SJSA1 (cell line): ENCODE results near the gene LNP1. TPM values are rescaled to one million over a fixed set of nuclear protein-coding genes. Genes with fewer than 3 reads are reported as not detected.
"Not testable (repeated sequence)": the region's sequence is repeated elsewhere in the genome, so short reads cannot be mapped to it uniquely, and the experiment has no call there.

ENCODE experiments used
- DNase-seq, 2 experiments: peaks; one replicate each; pipeline ENCODE4 v3.0.0-alpha.2; 2015 to 2020; ENCODE audit warnings: low spot score in 2 of 2, low read depth in 1 of 2
- H3K27ac ChIP-seq: fragments of 250-450 bp; sonication (Bioruptor Pico); 2 replicates; pipeline ENCODE4 v1.5.1; 2020; ENCODE audit warnings: mild to moderate bottlenecking, moderate library complexity
- H3K27me3 ChIP-seq: fragments of 250-450 bp; sonication (Bioruptor Pico); replicated peaks from 2 replicates; pipeline ENCODE4 v1.5.1; 2020; ENCODE audit warnings: mild to moderate bottlenecking, moderate library complexity
- H3K36me3 ChIP-seq: fragments of 250-450 bp; sonication (Bioruptor Pico); 2 replicates; pipeline ENCODE4 v1.5.1; 2020; ENCODE audit warnings: mild to moderate bottlenecking
- H3K4me1 ChIP-seq: fragments of 250-450 bp; sonication (Bioruptor Pico); replicated peaks from 2 replicates; pipeline ENCODE4 v1.6.1; 2021; ENCODE audit warnings: mild to moderate bottlenecking
- H3K4me3 ChIP-seq: fragments of 250-450 bp; sonication (Bioruptor Pico); 2 replicates; pipeline ENCODE4 v1.5.1; 2020; ENCODE audit warnings: mild to moderate bottlenecking
- H3K9me3 ChIP-seq: fragments of 250-450 bp; sonication (Bioruptor Pico); replicated peaks from 2 replicates; pipeline ENCODE4 v1.5.1; 2020; ENCODE audit warnings: mild to moderate bottlenecking
- total RNA-seq: library from RNA; depleted of rRNA; stranded (reverse); fragments of >200 nt; shearing (Covaris generic); gene quantifications from 2 replicates; pipeline ENCODE4 v1.2.3, GENCODE V29; 2014; rRNA removed

Gene LNP1
- 1.6 and 4.1 TPM in 2 replicates for total RNA-seq

GRCh38 chr3:100400780-100401673 is at the start of gene LNP1, which contains the start of gene TOMM70:
Gene LNP1, plus strand, starts transcription at chr3:100401539. Its CDS starts 28,191 bp downstream, at chr3:100429730.
Gene TOMM70, minus strand, starts transcription at chr3:100401089. Its CDS starts 140 bp downstream, at chr3:100400949.
- peak; percentile 97 for DNase-seq
- peak within 1 kb of the TSS; percentile 86 for H3K27ac ChIP-seq
- H3K4me1 ChIP-seq = peaks cover 12% of the 10 kb centered on the region; the same call in 1 of the 2 replicates
- H3K4me3 ChIP-seq = peak within 1 kb of the TSS; percentile 73
- H3K9me3 ChIP-seq = no peaks in the 10 kb centered on the region
- no peaks in the 10 kb centered on the region for H3K27me3 ChIP-seq
- peaks cover 5% of the 10 kb centered on the region; the same call in 1 of the 2 replicates for H3K36me3 ChIP-seq

DNA sequence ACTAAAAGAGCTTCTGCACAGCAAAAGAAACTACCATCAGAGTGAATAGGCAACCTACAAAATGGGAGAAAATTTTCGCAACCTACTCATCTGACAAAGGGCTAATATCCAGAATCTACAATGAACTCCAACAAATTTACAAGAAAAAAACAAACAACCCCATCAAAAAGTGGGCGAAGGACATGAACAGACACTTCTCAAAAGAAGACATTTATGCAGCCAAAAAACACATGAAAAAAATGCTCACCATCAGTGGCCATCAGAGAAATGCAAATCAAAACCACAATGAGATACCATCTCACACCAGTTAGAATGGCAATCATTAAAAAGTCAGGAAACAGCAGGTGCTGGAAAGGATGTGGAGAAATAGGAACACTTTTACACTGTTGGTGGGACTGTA is 49.6 kb upstream of the LNP1 start:
- peaks cover 56% of the 10 kb centered on the region for H3K36me3 ChIP-seq
- not testable (repeated sequence) for H3K27ac ChIP-seq, DNase-seq, H3K4me3 ChIP-seq, H3K9me3 ChIP-seq, H3K27me3 ChIP-seq, H3K4me1 ChIP-seq

GRCh38 chr3:100352296-100353231 is 48.8 kb upstream of the LNP1 start:
- DNase-seq = no peak

DNA sequence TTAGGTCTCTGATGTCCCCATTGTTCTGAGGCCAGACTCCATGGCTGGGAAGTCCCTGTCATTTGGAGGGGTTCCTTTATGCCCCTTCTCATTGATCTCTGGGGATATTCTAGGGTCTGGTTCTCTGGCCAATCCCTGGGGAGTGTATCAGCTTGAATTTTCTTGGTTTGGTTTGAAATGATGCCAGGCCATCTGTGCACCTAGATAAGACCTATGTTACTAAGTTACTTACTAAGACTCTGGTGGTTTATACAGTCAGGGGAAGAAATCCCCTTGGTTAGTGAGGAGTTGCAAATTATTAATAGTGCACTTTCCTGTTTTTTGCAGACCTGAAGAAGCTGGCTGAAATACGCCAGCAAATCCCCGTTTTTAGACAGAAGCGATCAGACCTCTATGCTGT is 46.5 kb upstream of the LNP1 start:
- peaks cover 43% of the 10 kb centered on the region for H3K36me3 ChIP-seq
- no peak overlapping the region for H3K27ac ChIP-seq
- DNase-seq = no peak
- no peaks in the 10 kb centered on the region for H3K9me3 ChIP-seq
- no peaks in the 10 kb centered on the region for H3K27me3 ChIP-seq
- no peaks in the 10 kb centered on the region for H3K4me1 ChIP-seq
- no peak overlapping the region for H3K4me3 ChIP-seq

More at GRCh38 chr3:100352296-100353231, 48.8 kb upstream of the LNP1 start:
- H3K4me3 ChIP-seq = no peak overlapping the region
- peaks cover 56% of the 10 kb centered on the region for H3K36me3 ChIP-seq
- no peaks in the 10 kb centered on the region for H3K27me3 ChIP-seq
- no peaks in the 10 kb centered on the region for H3K9me3 ChIP-seq
- no peaks in the 10 kb centered on the region for H3K4me1 ChIP-seq
- H3K27ac ChIP-seq = no peak overlapping the region

- no peaks in the 10 kb centered on the region for H3K4me1 ChIP-seq
- no peak overlapping the region for H3K27ac ChIP-seq
- no peaks in the 10 kb centered on the region for H3K9me3 ChIP-seq
- no peaks in the 10 kb centered on the region for H3K27me3 ChIP-seq
- no peak for DNase-seq
- no peak overlapping the region for H3K4me3 ChIP-seq
- peaks cover 40% of the 10 kb centered on the region for H3K36me3 ChIP-seq
Measured at GRCh38 chr3:100358413-100358812, 42.9 kb upstream of the LNP1 start.

DNA sequence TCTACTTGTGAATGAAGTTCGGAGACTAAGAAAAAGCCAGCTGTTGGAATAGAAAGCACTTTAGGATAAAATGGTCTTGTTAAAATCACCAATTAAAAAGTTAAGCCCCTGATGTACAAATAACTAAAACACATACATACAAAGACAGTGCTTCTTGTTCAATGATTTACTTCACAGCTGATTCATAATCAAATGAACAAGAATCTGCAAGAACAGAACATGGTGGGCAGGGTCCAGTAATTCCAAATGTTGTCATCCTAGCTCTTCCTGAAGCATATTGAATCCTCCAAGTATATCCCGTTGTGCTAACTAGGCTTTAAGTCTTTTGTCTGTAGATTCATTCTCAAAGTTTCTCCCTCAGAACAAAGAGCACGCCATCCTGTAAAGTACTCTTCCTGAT is 42.3 kb upstream of the LNP1 start:
- no peak overlapping the region for H3K4me3 ChIP-seq
- H3K27me3 ChIP-seq = no peaks in the 10 kb centered on the region
- DNase-seq = no peak
- no peaks in the 10 kb centered on the region for H3K4me1 ChIP-seq
- H3K27ac ChIP-seq = no peak overlapping the region
- no peaks in the 10 kb centered on the region for H3K9me3 ChIP-seq
- peaks cover 40% of the 10 kb centered on the region for H3K36me3 ChIP-seq

GRCh38 chr3:100360757-100361496 is 40.4 kb upstream of the LNP1 start:
- no peak for DNase-seq
- Histone ChIP-seq H3K27ac (no peak overlapping the region), H3K27me3 (no peaks in the 10 kb centered on the region), H3K4me1 (no peaks in the 10 kb centered on the region), H3K36me3 (peaks cover 49% of the 10 kb centered on the region), H3K9me3 (no peaks in the 10 kb centered on the region), H3K4me3 (no peak overlapping the region)

- H3K9me3 ChIP-seq = no peaks in the 10 kb centered on the region
- no peaks in the 10 kb centered on the region for H3K27me3 ChIP-seq
- no peak for DNase-seq
- H3K4me1 ChIP-seq = no peaks in the 10 kb centered on the region
- peaks cover 56% of the 10 kb centered on the region for H3K36me3 ChIP-seq
- H3K4me3 ChIP-seq = no peak overlapping the region
- H3K27ac ChIP-seq = no peak overlapping the region
Measured at GRCh38 chr3:100361897-100362296, 39.4 kb upstream of the LNP1 start.

DNA sequence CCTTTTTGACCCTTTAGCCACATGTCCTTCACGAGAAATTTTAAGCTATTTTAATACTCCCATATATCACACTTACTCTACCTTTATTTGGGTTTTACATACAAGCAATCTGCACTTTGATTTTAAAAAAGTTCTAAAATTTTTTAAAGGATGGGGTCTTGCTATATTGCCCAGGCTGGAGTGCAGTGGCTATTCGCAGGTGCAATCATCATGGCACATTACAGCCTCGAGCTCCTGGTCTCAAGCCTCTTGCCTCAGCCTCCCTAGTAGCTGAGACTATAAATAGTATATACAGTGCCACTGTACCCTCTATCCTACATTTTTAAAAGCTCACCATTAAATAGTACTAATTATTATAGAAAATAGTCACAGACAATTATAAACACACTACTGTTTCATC is 36.9 kb upstream of the LNP1 start:
- Histone ChIP-seq H3K36me3 (peaks cover 74% of the 10 kb centered on the region), H3K4me3 (no peak overlapping the region), H3K27me3 (no peaks in the 10 kb centered on the region), H3K27ac (no peak overlapping the region), H3K9me3 (no peaks in the 10 kb centered on the region), H3K4me1 (no peaks in the 10 kb centered on the region)
- no peak for DNase-seq

DNA sequence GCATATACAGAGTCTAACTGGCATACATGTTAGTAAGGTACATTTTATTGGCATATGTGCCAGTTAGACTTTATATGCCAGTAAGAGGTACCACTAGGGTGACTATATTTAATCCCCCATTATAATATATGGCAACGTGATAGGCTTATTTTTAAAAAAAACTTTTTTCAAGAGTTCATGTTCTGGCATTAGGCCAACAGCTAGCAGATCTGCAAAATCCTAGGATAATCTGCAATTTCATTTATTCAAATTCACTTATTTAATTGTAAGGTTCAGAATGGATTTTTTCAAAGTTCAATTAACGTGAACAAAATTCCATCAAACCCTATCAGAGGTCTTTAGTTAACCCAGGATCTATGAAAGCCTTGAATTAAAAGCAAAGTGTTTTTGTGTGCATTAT is 34.9 kb upstream of the LNP1 start:
- Histone ChIP-seq H3K9me3 (no peaks in the 10 kb centered on the region), H3K27ac (no peak overlapping the region), H3K4me1 (no peaks in the 10 kb centered on the region), H3K27me3 (no peaks in the 10 kb centered on the region), H3K4me3 (no peak overlapping the region), H3K36me3 (peaks cover 80% of the 10 kb centered on the region)
- no peak for DNase-seq

DNA sequence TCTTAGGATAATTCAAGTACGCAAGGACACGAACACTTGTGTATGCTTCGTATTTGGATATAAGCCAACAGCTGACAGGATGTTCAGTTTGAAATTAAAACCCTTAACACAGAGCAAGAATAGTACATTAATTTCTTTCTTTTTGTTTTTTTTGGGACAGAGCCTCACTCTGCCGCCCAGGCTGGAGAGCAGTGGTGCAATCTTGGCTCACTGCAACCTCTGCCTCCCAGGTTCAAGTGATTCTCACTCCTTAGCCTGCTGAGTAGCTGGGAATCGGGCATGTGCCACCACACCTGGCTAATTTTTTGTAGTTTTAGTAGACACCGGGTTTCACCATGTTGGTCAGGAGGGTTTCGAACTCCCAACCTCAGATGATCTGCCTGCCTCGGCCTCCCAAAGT is 32.9 kb upstream of the LNP1 start:
- H3K36me3 ChIP-seq = peaks cover 76% of the 10 kb centered on the region
- H3K27ac ChIP-seq = no peak overlapping the region
- no peaks in the 10 kb centered on the region for H3K27me3 ChIP-seq
- H3K4me3 ChIP-seq = no peak overlapping the region
- no peak for DNase-seq
- no peaks in the 10 kb centered on the region for H3K9me3 ChIP-seq
- H3K4me1 ChIP-seq = no peaks in the 10 kb centered on the region

DNA sequence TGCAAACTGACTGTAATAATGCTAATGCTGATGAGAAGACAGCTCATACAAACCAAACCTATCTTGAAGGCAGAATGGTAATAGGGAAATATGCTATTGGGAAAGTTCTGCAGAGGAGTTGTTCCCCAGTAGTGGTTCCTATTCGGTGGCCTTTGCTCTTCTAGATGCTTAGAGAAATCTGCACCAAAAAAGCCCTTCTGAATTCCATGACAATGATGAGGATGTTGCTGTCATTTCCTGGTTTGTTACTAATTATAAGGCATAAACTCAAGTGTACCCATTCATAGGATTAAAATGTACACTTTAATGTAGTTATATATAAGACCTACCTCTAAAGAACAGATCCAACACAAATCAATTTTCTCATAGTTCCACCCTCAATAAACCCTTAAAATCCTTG is 30.6 kb upstream of the LNP1 start:
- no peaks in the 10 kb centered on the region for H3K4me1 ChIP-seq
- no peaks in the 10 kb centered on the region for H3K27me3 ChIP-seq
- H3K36me3 ChIP-seq = peaks cover 60% of the 10 kb centered on the region
- no peak overlapping the region for H3K27ac ChIP-seq
- DNase-seq = no peak
- no peaks in the 10 kb centered on the region for H3K9me3 ChIP-seq
- H3K4me3 ChIP-seq = no peak overlapping the region

- Histone ChIP-seq H3K36me3 (peaks cover 56% of the 10 kb centered on the region), H3K27me3 (no peaks in the 10 kb centered on the region), H3K4me1 (no peaks in the 10 kb centered on the region), H3K9me3 (no peaks in the 10 kb centered on the region), H3K27ac (no peak overlapping the region), H3K4me3 (no peak overlapping the region)
- DNase-seq = no peak
Measured at GRCh38 chr3:100374521-100374920, 26.8 kb upstream of the LNP1 start.
